ENCODE data around the gene ADGRD1.

- TF ChIP-seq GATA2 (CRISPR knock-in tag; IDR thresholded peaks at IDR 0.05) (no peak), CTCF (IDR thresholded peaks at IDR 0.05) (no peak), EP300 (IDR thresholded peaks at IDR 0.05; ENCODE audit: borderline replicate concordance in 1 of 2, low read depth in 1 of 2, low read length in 1 of 2) (no peak), POLR2AphosphoS5 (IDR thresholded peaks at IDR 0.05; ENCODE audit: low read depth, low read length) (no peak)
Measured at GRCh38 chr12:131087302-131087818, 133.7 kb downstream of the ADGRD1 start.

Data from SK-N-SH (cell line).